HepG2 (cell line): Measurements from ENCODE around the gene TPPP2. TPM values are rescaled to one million over a fixed set of nuclear protein-coding genes. Genes with fewer than 3 reads are reported as not detected.

Experiments used
- ARID5B ChIP-seq: IDR thresholded peaks from 2 replicates; pipeline ENCODE4 v1.4.0; 2020; ENCODE audit warnings: mild to moderate bottlenecking, missing genetic modification reagents
- ATF7-NPFF ChIP-seq: sonication (generic); formaldehyde crosslinking; IDR thresholded peaks from 2 replicates; pipeline ENCODE4 v1.8.1; 2023; ENCODE audit warnings: mild to moderate bottlenecking, low read depth, missing genetic modification reagents, moderate library complexity
- FOXO4 ChIP-seq: sonication (generic); formaldehyde crosslinking; conservative IDR thresholded peaks from 2 replicates; pipeline ENCODE4 v1.8.1; 2023; ENCODE audit warnings: missing genetic modification reagents
- KLF11 ChIP-seq: IDR thresholded peaks from 2 replicates; pipeline ENCODE4 v1.6.1; 2016; ENCODE audit warnings: missing compliant biosample characterization
- KMT2B ChIP-seq: IDR thresholded peaks from 2 replicates; pipeline ENCODE4 v1.6.1; 2016; ENCODE audit warnings: missing genetic modification reagents, missing compliant biosample characterization
- MIER3 ChIP-seq: IDR thresholded peaks from 2 replicates; pipeline ENCODE4 v1.6.1; 2016; ENCODE audit warnings: missing compliant biosample characterization, borderline replicate concordance
- MIXL1 ChIP-seq: IDR thresholded peaks from 2 replicates; pipeline ENCODE4 v1.6.1; 2016
- PRDM10 ChIP-seq: sonication (generic); formaldehyde crosslinking; IDR thresholded peaks from 2 replicates; pipeline ENCODE4 v1.4.0; 2020; ENCODE audit warnings: low read depth, missing genetic modification reagents
- RELA ChIP-seq: sonication (generic); formaldehyde crosslinking; IDR thresholded peaks from 2 replicates; pipeline ENCODE4 v1.4.0; 2020; ENCODE audit warnings: missing genetic modification reagents
- SP5 ChIP-seq: IDR thresholded peaks from 2 replicates; pipeline ENCODE4 v1.6.1; 2016; ENCODE audit warnings: low read depth, borderline replicate concordance
- ZFP91 ChIP-seq: sonication (generic); formaldehyde crosslinking; IDR thresholded peaks from 2 replicates; pipeline ENCODE4 v1.9.0; 2022; ENCODE audit warnings: missing genetic modification reagents, mild to moderate bottlenecking, borderline replicate concordance
- ZNF276 ChIP-seq: sonication (generic); formaldehyde crosslinking; IDR thresholded peaks from 2 replicates; pipeline ENCODE4 v1.4.0; 2020; ENCODE audit warnings: mild to moderate bottlenecking, low read depth, missing genetic modification reagents
- ZNF329 ChIP-seq: sonication (generic); formaldehyde crosslinking; IDR thresholded peaks from 2 replicates; pipeline ENCODE4 v1.9.0; 2021; ENCODE audit warnings: low read depth, mild to moderate bottlenecking, missing genetic modification reagents
- ZNF331 ChIP-seq: sonication (generic); formaldehyde crosslinking; IDR thresholded peaks from 2 replicates; pipeline ENCODE4 v1.4.0; 2020; ENCODE audit warnings: missing genetic modification reagents
- ZNF691 ChIP-seq: sonication (generic); formaldehyde crosslinking; IDR thresholded peaks from 2 replicates; pipeline ENCODE4 v1.4.0; 2020; ENCODE audit warnings: missing genetic modification reagents, low read depth, mild to moderate bottlenecking, borderline replicate concordance
- polyA plus RNA-seq, 8 experiments: library from polyadenylated mRNA; depleted of rRNA in 3 of 8; stranded (reverse) in 7 of 8; unstranded in 1 of 8; fragments of >200 nt; fragmentation: Illumina TruSeq in 4 of 8; extraction: Trizol in 4 of 8; gene quantifications; 2 replicates each; pipeline versions ENCODE4 v1.2.1 to v1.2.3, GENCODE V29; 2011 to 2016; ENCODE audit warnings: low read depth in 4 of 8, missing spikeins in 1 of 8, mixed read lengths in 1 of 8; ENCODE audit not compliant: insufficient read depth in 1 of 8
- total RNA-seq, 5 experiments: library from RNA; depleted of rRNA; stranded (reverse); fragments of >200 nt; fragmentation: Illumina TruSeq; extraction: Trizol; gene quantifications; 2 replicates each; pipeline ENCODE4 v1.2.3, GENCODE V29; 2016; ENCODE audit warnings: low read depth in 1 of 5

TPPP2 gene
- total and polyA plus RNA-seq, 2 of the 13 experiments (the other 11 are each of a cell fraction or from before 2014, with no cell fraction given) = 0.58 to 4.2 TPM

GRCh38 chr14:21069388-21070082 lies 39.5 kb downstream of the TPPP2 start (continued):
- TF ChIP-seq ARID5B (CRISPR knock-in tag) (peak; percentile 29; the same call in 1 of the 2 replicates), MIER3 (CRISPR knock-in tag) (no peak), MIXL1 (CRISPR knock-in tag) (no peak), ZNF331 (peak; percentile 41; the same call in 1 of the 2 replicates), FOXO4 (CRISPR knock-in tag) (no peak), ZFP91 (CRISPR knock-in tag) (0 out of 2 replicates have a peak, but pooled peaks have one; percentile 20), RELA (CRISPR knock-in tag) (peak; percentile 89), KLF11 (CRISPR knock-in tag) (no peak), ZNF276 (CRISPR knock-in tag) (peak; percentile 21; the same call in 1 of the 2 replicates), KMT2B (CRISPR knock-in tag) (0 out of 2 replicates have a peak, but pooled peaks have one; percentile 34), ZNF329 (CRISPR knock-in tag) (no peak), SP5 (CRISPR knock-in tag) (peak; percentile 41), PRDM10 (CRISPR knock-in tag) (no peak), ZNF691 (CRISPR knock-in tag) (peak; percentile 64; the same call in 1 of the 2 replicates), ATF7-NPFF (CRISPR knock-in tag) (no peak; the same call in 1 of the 2 replicates)
